ENCODE results near the gene C5AR2.
"Not testable (repeated sequence)": the region's sequence is repeated elsewhere in the genome, so short reads cannot be mapped to it uniquely, and the experiment has no call there.

C5AR2 gene

DNA sequence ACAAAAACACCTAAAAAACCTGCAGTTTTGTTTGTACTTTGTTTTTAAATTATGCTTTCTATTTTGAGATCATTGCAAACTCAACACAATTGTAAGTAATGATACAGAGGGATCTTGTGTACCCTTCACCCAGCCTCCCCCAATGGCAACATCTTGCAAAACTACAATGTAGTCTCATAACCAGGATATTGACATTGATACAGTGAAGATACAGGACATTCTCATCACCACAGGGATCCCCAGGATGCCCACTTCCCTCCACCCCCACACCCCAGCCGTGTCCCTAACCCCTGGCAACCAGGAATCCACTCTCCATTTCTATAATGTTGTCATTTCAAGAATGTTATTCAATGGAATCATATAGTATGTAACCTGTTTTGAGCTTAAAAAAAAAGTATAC is 10.3 kb upstream of the C5AR2 start:
- DNase-seq (ENCODE audit: low read depth, low spot score) = no peak
- no peak overlapping the region for H3K4me3 ChIP-seq (ENCODE audit: low read length)

GRCh38 chr19:47322058-47322457 is 9.9 kb upstream of the C5AR2 start:
- no peak for DNase-seq (ENCODE audit: low read depth, low spot score)
- no peak overlapping the region for H3K4me3 ChIP-seq (ENCODE audit: low read length)

GRCh38 chr19:47323409-47323808 is 8.6 kb upstream of the C5AR2 start:
- no peak for DNase-seq (ENCODE audit: low read depth, low spot score)
- H3K4me3 ChIP-seq (ENCODE audit: low read length) = no peak overlapping the region

GRCh38 chr19:47323872-47324271 is 8.1 kb upstream of the C5AR2 start:
- no peak for DNase-seq (ENCODE audit: low read depth, low spot score)
- H3K4me3 ChIP-seq (ENCODE audit: low read length) = no peak overlapping the region

DNA sequence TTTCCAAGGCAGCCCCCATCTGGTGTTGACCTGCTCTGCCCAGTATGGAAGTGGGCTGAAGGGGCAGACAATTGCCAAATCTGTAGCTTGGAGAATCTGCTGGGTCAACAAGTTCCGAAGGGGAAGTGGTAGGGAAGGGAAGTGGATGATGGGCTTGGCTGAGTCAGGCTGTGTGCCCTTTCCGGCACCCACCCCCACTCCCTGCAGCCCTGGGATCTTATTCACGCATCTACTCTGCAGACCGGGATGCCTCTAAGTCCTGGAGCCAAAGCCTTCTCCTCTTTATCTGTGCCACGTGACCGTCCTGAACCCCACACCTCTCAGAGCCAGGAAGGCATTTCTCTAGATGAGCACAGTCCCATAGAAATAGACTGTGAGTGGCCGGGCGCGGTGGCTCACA is 7.5 kb upstream of the C5AR2 start:
- DNase-seq (ENCODE audit: low read depth, low spot score) = no peak
- no peak overlapping the region for H3K4me3 ChIP-seq (ENCODE audit: low read length)

DNA sequence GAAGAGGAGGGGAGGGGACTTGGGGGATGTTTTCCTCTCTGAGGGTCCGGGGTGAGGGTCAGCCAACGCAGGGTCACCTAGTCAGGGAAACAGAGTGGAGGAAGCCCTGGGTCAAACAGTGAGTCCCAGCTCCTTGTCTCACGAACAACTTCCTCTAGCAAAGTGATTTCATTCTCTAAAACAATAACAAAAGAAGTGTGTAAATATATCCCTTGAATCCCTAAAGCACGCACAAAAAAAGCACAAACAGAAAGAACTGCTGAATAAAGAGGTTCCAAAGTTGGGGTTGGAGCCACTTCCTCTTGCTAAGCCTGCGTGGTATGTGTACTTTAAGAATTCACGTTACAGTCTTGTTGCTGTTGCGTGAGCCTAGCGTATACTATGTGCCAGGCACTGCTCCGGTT is 1.5 kb upstream of the C5AR2 start:
- peak; percentile 20 for DNase-seq (ENCODE audit: low read depth, low spot score)
- no peak overlapping the region for H3K4me3 ChIP-seq (ENCODE audit: low read length)

DNA sequence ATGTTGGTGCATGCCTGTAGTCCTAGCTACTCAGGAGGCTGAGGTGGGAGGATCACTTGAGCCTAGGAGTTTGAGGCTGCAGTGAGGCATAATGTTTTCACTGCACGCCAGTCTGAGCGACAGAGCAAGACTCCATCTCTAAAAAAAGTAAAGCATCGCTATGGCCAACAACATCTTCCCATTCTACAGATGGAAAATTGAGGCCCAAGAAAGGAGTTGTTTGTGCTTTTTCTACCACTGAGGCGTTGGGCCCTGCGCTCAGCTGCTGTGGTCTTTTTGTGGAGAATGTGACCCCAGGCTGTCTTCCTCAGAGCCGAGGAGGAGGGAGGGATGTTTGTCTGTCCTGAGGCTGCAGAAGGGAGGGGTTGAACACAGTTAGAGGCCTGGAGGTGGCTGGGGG is 485 bp upstream of the C5AR2 start:
- H3K4me3 ChIP-seq (ENCODE audit: low read length) = no peak overlapping the region
- DNase-seq (ENCODE audit: low read depth, low spot score) = no peak

DNA sequence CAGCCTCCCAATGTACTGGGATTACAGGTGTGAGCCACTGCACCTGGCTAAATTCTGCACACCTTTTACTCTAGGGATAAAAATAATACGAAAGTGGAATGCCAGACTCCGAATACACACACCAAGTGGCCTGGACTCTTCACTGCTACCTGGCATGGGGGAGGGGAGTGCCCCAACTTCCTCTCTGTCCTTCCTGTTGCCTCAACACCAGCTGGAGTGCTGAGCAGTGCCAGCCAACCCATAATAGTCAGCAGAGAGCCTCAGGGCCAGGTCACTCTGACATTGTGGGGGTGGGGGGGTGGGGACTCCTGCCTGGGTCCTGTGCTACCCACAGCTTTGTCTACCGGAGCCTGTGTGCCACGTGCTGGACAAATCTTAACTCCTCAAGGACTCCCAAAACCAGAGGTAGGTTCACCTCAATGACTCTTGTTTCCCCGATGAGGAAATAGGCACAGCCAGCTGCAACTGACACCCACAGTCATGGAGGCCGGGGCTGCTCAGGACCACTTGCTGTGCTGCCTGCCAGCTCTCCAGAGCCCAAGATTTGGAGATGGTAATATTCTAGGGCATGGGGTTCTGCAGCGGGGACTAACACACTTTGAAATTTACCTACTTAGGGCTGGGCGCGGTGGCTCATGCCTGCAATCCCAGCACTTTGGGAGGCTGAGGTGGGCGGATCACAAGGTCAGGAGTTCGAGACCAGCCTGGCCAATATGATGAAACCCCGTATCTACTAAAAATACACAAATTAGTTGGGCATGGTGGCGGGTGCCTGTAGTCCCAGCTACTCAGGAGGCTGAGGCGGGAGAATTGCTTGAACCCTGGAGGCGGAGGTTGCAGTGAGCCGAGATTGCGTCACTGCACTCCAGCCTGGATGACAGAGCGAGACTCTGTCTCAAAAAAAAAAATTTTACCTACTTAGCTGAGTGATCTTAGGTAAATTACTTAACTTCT is 5.1 kb downstream of the C5AR2 start:
- DNase-seq (ENCODE audit: low read depth, low spot score); H3K4me3 ChIP-seq (ENCODE audit: low read length): not testable (repeated sequence)

DNA sequence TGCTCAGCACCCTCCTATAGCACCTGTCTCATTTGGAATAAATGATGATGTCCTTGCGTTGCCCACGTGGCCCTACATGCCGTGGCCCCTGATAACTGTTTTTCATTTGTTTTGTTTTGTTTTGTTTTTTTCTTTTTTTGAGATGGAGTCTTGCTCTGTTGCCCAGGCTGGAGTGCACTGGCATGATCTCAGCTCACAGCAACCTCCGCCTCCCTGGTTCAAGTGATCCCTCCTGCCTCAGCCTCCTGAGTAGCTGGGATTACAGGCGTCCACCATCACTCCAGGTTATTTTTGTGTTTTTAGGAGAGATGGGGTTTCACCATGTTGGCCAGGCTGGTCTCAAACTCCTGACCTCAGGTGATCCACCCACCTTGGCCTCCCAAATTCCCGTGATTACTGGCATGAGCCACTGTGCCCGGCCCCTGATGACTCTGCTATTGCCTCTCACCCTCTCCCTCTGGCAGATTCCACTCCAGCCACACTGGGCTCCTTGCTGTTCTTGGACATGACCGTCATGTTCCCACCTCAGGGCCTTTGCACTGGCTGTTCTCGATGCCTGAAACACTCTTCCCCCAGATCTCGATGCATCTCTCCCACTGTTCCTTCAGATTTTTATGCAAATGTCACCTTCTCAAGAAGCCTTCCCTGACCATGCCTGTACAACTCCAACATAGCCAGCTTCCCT is 7.4 kb downstream of the C5AR2 start:
- H3K4me3 ChIP-seq (ENCODE audit: low read length) = no peak overlapping the region
- DNase-seq (ENCODE audit: low read depth, low spot score) = no peak

DNA sequence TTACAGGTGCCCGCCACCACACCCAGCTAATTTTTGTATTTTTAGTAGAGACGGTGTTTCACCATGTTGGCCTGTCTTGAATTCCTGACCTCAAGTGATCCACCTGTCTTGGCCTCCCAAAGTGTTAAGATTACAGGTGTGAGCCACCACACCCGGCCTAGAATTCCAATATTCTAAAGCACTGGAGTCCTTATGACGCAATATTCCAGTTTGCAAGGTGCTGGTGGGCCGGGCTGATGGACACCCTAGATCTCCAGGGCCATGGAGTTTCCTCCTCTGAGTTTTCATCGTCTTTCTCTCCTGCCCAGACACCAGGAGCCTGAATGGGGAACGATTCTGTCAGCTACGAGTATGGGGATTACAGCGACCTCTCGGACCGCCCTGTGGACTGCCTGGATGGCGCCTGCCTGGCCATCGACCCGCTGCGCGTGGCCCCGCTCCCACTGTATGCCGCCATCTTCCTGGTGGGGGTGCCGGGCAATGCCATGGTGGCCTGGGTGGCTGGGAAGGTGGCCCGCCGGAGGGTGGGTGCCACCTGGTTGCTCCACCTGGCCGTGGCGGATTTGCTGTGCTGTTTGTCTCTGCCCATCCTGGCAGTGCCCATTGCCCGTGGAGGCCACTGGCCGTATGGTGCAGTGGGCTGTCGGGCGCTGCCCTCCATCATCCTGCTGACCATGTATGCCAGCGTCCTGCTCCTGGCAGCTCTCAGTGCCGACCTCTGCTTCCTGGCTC is 8.7 kb downstream of the C5AR2 start:
- DNase-seq (ENCODE audit: low read depth, low spot score) = no peak
- H3K4me3 ChIP-seq (ENCODE audit: low read length) = no peak overlapping the region

- H3K4me3 ChIP-seq (ENCODE audit: low read length) = no peak overlapping the region
- DNase-seq (ENCODE audit: low read depth, low spot score) = no peak
These were observed 9.8 kb downstream of the C5AR2 start for GRCh38 chr19:47341734-47342133.

DNA sequence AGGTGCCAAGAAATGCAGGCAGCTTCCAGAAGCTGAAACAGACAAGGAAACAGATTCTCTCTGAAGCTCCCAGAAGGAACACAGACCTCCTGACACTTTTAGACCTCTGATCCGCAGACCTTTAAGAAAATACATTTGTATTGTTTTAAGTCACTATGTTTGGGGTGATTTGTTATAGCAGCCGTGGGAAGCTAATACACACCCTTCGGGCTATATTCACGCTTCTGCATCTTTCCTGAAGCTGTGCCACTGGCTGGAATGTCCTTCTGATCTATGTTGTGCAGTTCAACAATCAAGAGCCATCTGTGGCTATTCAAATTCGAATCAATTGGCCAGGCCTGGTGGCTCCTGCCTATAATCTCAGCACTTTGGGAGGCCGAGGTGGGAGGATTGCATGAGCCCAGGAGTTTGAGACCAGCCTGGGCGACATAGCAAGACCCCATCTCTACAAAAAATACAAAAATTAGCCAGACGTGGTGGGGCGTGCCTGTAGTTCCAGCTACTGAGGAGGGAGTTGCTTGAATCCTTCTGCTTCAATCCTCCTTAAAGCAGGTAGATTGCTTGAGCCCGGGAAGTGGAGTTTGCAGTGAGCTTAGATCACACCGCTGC is 11.3 kb downstream of the C5AR2 start:
- H3K4me3 ChIP-seq (ENCODE audit: low read length) = no peak overlapping the region
- DNase-seq (ENCODE audit: low read depth, low spot score) = no peak

DNA sequence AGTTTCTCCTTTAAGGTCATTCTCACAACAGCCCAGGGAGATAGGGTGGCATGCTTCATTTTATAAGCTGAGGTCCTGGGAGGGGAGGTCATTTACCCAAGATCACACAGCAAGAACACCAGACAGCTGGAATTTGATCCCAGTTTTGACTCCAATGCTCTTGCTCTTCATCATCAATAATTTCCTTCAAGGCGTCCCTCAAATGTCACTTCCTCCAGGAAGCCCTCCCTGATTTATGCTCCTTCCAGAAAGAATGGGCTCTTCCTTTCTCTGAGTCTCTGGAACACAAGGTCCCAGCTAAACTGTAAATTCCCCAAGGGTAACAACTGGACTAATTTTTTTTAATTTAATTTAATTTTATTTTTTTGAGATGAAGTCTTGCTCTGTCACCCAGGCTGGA is 12.4 kb downstream of the C5AR2 start:
- no peak for DNase-seq (ENCODE audit: low read depth, low spot score)
- H3K4me3 ChIP-seq (ENCODE audit: low read length) = no peak overlapping the region

GRCh38 chr19:47346024-47346423 is 14.0 kb downstream of the C5AR2 start:
- H3K4me3 ChIP-seq (ENCODE audit: low read length); DNase-seq (ENCODE audit: low read depth, low spot score): not testable (repeated sequence)

GRCh38 chr19:47348819-47349795 is 17.1 kb downstream of the C5AR2 start, which contains the start of gene DHX34:
DHX34 (plus strand) TSS chr19:47349315; CDS start chr19:47353031, 3,716 bp downstream.
- DNase-seq (ENCODE audit: low read depth, low spot score) = peak; percentile 99
- H3K4me3 ChIP-seq (ENCODE audit: low read length) = peak within 1 kb of the TSS; percentile 80

DNA sequence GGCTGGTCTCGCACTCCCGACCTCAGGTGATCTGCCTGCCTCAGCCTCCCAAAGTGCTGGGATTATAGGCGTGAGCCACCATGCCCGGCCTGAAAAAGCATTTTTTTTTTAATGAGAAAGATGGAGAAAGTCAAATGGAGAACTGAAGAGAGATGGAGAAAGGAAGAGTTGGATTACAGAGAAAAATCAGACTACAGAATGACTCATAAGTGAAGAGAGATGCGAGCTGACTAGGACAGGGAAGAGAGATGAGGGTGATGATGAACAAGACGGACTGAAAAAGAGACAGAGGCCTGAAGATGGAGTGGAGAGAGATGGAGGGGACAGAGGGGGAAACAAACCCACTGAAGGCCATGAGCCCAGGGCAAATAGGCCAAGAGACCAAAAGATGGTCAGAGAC is 18.7 kb downstream of the C5AR2 start:
- H3K4me3 ChIP-seq (ENCODE audit: low read length) = no peak overlapping the region
- no peak for DNase-seq (ENCODE audit: low read depth, low spot score)

GRCh38 chr19:47351548-47351947 is 19.6 kb downstream of the C5AR2 start:
- DNase-seq (ENCODE audit: low read depth, low spot score) = peak; percentile 68
- H3K4me3 ChIP-seq (ENCODE audit: low read length) = no peak overlapping the region

DNA sequence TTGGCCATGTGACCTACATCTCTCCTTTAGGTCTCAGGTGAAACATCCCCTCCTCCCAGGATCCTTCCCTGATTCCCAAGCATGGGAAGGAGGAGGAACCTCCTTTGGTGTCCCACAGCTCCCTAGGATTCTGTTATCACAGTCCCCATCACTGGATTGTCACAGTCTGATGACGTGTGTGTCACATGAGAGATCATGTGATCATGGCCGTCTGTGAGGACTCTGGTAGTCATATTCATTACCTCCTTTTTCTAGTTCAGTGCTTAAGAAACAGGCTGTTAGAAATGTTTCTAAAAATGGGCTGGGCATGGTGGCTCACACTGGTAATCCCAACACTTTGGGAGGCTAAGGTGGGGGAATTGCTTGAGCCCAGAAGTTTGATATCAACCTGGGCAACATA is 20.1 kb downstream of the C5AR2 start:
- H3K4me3 ChIP-seq (ENCODE audit: low read length) = no peak overlapping the region
- peak; percentile 5 for DNase-seq (ENCODE audit: low read depth, low spot score)
